GM06990 (cell line): Measurements from ENCODE around the gene SNX5.
A peak's percentile ranks its signal among the peaks of the same experiment; 100 is the strongest.

ENCODE experiments used
- DNase-seq: peaks from one replicate; pipeline ENCODE4 v3.0.0-alpha.2; 2011; ENCODE audit not compliant: insufficient read length; ENCODE audit errors: extremely low read depth
- H3K27me3 ChIP-seq: replicated peaks from 2 replicates; pipeline ENCODE4 v1.6.0; 2011; ENCODE audit warnings: low read length; ENCODE audit not compliant: control insufficient read depth, insufficient read depth
- H3K36me3 ChIP-seq: 2 replicates; pipeline ENCODE4 v1.5.1; 2011; ENCODE audit warnings: low read length; ENCODE audit not compliant: control insufficient read depth, insufficient read depth
- H3K4me3 ChIP-seq: replicated peaks from 2 replicates; pipeline ENCODE4 v1.5.1; 2011; ENCODE audit warnings: low read depth, mild to moderate bottlenecking, control low read depth, low read length
- CTCF ChIP-seq: IDR thresholded peaks from 2 replicates; pipeline ENCODE4 v1.5.1; 2011; ENCODE audit warnings: low read length, control low read depth, mild to moderate bottlenecking, inconsistent platforms; ENCODE audit not compliant: insufficient read depth, poor library complexity, severe bottlenecking

SNX5 gene

GRCh38 chr20:17968366-17969277 lies at the start of gene SNX5, which contains the start of gene MGME1:
Gene SNX5 (minus strand): TSS chr20:17968794. CDS start chr20:17968425, 369 bp downstream.
Gene MGME1 (plus strand): TSS chr20:17969018. CDS start chr20:17969860, 842 bp downstream.
- Histone ChIP-seq H3K4me3 (peak within 1 kb of the TSS; percentile 96), H3K27me3 (no peaks in the 10 kb centered on the region), H3K36me3 (peaks cover under 1% of the 10 kb centered on the region; the same call in 1 of the 2 replicates)
- DNase-seq = peak; percentile 100
- TF ChIP-seq CTCF = no peak

GRCh38 chr20:18018100-18018499 lies 49.5 kb upstream of the SNX5 start:
- Histone ChIP-seq H3K4me3 (no peak overlapping the region), H3K27me3 (no peaks in the 10 kb centered on the region), H3K36me3 (no peaks in the 10 kb centered on the region)
- TF ChIP-seq CTCF = no peak
- no peak for DNase-seq

- no peaks in the 10 kb centered on the region for H3K36me3 ChIP-seq
- H3K27me3 ChIP-seq = no peaks in the 10 kb centered on the region
- no peak overlapping the region for H3K4me3 ChIP-seq
- DNase-seq = no peak
- TF ChIP-seq CTCF = no peak
Observed at GRCh38 chr20:18016772-18017171, 48.2 kb upstream of the SNX5 start.

- H3K4me3 ChIP-seq = no peak overlapping the region
- H3K36me3 ChIP-seq = no peaks in the 10 kb centered on the region
- DNase-seq = no peak
- no peak for TF ChIP-seq CTCF
- H3K27me3 ChIP-seq = no peaks in the 10 kb centered on the region
Observed at GRCh38 chr20:18014411-18014810, 45.8 kb upstream of the SNX5 start.

GRCh38 chr20:18012901-18013300 lies 44.3 kb upstream of the SNX5 start:
- TF ChIP-seq CTCF = no peak
- no peaks in the 10 kb centered on the region for H3K27me3 ChIP-seq
- H3K4me3 ChIP-seq = no peak overlapping the region
- DNase-seq = no peak
- no peaks in the 10 kb centered on the region for H3K36me3 ChIP-seq
